GM21367 (cell line): Measurements from ENCODE around the gene LRRC25.

ENCODE experiments used
- ATAC-seq: cut with Tn5 transposase; IDR thresholded peaks from one replicate; pipeline ENCODE4 v1.9.1; 2021; ENCODE audit not compliant: unreplicated experiment

LRRC25 gene

DNA sequence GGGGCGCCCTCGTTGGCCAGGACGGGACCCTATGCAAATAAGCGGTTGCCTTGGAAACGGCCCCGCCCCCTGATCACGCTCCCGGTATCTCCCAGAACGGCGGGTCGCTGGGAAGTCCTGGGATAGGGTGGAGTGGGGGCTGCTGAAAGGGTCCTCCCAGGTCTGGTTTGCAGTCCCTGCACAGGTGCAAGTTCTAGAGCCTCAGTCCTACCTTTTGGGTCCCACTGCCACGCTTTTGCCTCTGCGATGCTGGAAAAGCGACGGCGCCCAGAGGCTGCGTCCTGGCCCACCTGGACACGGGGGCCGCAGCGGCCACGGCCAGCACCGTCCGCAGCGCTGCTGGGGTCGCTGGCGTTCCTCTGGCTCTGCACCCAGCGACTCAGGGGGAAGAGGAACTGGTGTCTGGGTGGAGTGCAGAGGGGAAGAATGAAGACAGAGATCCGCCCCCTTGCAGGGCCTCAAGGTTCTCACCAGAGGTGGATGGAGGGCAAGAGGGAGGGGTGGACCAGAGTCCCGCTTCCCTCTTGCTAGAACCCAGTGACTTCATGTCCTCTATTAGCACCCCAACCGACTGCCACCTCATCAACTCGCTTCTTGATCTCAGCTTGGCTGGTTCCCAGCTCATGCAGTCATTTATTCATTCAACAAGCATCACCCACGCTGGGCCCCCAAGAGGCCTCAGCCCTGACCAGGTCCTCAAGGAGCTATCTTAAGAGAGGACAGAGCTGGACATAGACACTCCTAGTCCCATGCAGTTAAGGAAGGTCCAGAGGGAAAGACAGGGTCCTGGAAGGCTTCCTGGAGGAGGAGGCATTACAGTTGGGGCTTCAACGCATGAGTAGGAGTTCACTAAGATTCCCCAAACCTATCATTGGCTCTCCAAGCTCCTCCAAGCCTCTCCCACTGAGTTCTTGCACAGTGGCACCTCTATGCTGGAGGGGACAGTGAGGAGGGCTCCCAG, at the start of gene LRRC25:
TSS of gene LRRC25 (minus strand) at position 381 of the 961 bp plus-strand sequence. CDS start 659 bp downstream, outside the sequence.
- no peak for ATAC-seq

DNA sequence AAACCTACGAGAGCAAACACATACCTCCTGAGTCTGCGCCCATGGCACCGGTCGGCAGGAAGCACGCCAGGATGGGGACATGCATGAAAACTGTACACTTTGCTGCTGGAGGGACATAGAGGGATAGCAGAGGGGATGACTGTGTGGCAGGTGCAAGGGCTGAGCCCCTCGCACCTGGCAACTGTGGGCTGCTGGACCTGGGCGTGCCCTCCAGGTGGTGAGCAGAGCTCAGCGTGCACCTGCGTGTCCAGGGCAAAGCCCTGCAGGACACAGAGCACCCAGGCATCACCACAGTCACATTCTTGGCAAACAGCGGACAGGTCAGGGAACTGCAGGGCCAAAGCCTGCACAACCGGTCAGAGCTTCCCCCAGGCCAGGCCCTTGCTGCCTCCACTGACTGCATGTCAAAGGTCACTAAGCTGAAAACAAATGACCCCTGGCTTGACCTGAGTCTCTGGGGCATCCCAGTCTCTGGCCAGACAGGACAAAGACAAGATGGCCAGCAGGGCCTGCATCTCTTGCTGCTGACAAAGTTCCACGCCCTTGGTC, 49.5 kb upstream of the LRRC25 start:
- ATAC-seq = no peak

DNA sequence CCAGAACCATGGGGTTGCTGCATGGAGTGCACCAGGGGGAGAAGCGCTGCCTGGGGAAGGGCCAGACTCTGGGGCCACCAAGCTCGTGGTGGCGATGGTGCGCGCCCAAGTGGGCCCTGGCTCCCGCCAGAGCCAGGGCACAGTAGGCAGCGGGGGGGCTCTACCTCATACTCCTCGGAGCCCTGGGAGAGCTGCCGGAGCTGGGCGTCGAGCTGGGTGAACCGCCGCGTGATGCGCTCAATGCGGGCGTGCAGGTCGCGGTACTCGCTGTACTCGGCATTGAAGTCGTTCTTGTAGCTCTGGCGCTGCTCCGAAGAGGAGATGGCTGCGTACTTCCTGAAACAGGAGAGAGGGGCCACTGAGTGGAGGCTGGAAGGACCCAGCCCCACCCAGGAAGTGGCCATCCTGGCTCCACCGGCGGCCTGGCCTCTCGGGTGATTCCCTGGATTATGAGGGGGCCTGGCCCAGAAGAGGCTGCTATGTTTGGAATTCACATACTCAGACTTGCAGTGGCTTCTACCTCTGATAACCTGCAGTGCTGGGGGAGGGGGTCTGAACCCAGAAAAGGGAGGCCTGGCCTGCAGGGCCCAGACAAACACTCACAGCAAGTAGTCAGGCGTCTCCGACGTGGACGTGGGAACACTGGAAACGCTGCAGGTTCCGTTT, 48.9 kb upstream of the LRRC25 start:
- no peak for ATAC-seq

DNA sequence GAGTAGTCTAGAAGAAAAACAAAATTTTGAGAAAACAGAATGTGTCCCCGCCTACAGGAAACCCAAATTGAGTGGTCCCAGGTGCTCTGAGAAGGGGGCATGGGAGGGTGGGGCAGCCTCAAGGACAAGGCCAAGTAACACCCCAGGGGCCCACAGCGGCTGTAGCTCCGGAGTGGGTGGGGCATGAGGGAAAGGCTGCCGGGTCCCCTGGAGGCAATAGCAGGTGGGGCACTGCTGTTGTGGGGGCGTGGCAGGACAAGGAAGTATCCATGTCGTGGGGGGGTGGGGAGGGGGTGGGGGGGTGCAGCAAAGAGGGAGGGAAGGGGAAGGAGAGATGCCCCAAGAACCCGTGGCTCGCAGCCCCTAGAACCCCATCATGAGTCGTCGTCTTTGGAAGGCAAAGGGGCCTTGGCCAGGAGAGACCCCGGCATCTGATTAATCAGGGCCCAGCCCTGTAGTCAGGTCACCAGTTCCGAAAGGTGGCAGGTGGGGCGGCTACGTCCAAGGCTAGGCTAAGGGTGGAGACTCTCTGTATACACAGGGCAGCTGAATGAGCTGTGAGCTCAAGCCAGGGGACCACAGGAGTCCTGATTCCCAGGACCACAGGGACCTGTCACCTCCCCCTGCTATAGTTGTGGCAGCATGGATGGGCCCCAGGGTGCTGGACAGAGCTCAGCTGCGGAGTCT, 48.0 kb upstream of the LRRC25 start:
- no peak for ATAC-seq

DNA sequence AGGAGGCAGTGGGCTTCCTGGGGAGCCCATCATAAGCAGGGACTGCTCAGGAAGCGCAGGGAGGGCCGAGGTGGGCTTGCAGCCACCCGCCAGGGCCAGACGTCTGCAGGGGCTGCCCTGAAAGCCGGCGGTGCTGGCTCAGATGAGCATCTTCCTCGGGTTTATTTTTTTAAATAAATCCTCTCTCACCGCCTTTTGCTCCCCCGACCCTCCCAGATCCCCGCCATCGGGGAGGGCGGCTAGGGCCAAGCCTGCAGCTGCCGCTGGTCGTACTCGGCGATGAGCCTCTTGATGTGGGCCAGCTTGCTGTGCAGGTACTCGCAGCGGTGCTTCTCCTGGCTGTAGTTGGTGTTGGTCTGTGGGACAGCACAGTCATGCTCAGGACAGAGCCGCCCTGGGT, 47.1 kb upstream of the LRRC25 start:
- no peak for ATAC-seq

DNA sequence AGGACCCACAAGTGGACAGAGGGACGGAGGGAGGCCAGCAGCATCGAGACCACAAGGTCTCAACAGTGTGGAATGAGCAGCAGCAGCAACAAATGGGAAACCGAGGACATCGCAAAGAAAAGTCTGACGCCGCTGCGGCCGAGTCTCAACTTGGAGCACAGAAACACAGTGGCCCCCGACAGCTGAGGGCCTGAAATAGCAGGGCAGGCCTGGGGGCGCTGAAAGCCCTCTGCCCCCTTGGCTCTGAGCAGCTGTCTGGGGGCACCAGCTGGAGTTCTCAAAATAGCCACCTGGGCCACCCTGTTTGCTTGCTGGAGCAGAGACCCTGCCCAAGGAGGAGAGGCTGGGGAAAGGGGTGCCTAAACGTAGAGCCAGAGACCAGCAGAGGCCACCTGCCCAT, 46.4 kb upstream of the LRRC25 start:
- ATAC-seq = no peak

DNA sequence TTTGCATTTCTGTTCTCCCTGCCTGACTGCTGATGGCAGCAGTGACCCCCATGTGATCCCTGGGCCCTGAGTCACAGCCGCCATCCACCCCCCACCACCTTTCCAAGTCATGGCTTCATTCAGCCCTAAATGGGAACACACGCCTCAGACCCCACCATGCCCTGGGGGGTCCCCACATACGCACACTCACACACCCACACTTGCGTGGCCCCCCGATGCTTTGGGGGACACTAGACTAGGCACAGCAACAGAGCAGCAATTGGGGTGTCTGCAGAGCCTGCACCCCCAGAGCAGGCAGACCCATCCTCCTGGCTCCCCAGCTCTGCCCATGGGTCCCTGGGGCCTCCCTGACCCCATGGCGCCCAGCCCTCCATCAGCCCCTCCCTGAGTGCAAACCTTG, 46.0 kb upstream of the LRRC25 start:
- no peak for ATAC-seq

DNA sequence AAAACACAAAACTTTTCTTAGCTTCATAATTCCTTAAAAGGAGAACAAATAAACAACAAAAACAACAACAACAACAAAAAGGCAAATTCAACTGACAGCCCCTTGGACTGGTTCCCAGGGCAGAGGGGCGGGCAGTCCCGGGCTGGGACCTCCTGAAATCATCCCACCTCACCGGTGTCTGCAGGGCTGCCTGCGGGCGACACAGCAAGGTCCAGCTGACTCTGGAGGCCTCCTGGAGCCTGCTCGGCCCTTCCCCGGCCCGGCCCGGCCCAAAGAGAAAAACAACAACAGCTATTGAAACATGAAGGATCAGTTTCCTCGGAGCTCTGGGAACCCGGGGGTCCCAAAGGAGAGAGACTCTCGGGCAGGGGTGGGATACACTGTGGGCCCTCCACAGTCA, 45.5 kb upstream of the LRRC25 start:
- ATAC-seq = no peak

DNA sequence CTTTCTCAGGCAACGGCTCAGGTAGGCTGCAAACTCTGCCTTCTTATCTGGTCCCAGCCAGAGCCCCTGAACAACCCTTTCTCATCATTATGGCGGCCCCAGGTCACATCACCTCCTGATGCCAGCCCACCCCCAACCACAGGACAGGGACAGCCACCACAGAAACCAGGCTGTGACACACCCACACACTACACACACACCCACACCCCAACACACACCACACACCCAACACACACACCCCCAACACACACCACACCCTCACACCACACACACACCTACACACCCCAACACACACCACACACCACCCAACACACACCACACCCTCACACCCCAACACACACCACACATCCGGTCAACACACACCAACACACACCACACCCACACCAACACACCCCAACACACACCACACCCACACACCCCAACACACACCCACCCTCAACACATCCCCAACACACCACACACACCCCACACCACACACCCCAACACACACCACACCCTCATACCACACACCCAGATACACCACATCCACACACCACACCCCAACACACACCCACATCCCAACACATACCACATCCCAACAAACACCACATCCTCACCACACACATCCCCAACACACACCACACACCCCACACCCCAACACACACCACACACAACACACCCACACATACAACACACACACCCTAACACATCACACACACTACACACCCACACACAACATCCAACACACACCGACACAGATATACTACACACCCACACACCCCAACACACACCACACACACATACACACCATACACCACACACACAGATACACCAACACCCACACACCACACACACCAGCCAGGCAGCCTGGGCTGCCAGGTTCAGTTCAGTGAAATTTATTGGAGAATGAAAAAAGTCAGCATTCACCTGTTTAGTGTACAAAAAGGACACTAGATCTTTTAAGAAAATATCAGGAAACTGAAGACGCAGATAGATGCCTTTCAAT, 44.7 kb upstream of the LRRC25 start:
- no peak for ATAC-seq

DNA sequence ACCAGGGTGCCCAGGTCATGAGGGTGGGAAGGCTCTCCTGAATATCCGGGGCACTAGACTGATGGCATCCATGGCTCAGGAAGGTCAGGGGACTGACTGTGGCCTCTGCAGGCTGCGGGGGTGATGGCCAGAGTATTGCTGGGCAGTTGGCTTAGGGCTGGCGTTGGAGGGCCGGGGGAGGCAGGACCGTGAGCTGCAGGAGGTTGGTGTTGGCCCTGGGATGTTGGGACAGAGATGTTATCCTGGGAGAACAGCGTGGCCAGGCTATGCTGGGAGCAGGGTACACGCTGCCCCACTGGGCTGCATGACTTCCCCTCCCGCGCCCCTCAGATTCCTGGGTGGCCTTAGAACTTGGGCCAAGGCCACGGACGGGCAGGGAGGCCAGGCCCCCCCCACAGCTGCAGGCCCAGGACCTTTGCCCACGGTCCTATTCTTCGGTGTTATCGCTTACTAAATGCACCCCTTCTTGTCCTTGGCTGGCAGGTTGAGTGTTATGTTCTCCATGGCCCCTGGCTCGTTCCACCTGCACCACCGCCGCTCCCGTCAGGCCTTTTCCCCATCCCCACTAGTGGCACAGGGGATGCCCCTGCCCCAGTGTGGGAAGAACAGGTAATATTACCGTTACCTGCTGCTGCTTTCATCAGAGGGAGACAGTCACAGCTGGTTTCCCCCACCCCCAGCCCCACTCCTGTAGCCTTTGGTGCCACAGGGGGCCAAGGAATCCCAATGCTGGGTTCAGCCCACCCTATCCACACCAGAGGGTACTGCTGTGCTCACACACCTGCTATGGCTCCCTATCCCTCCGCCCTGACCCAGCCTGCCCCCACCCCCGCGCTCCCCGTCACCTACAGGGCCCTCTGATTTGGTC, 43.7 kb upstream of the LRRC25 start:
- no peak for ATAC-seq

DNA sequence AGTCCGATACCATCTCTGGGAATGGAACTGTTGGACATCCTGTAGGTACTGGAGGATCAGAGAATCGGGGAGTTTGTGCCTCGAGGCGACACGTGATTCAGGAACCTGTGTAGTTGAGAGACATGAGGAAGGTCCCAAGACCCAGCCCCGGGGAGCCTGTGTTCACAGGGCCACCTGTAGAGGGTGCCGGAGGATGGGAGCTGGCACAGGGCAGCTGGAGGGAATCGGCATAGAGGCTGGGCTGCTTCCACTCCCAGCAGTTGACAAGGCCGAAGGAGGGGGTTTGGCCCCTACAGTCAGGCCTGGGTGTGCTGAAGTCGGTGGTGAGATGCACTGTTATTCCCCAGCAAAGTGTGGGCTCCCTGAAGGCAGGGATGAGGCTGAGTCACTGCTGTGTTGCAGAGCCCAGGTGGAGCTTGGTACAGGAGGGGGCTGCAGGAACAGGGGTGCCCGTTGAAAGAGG, 43.0 kb upstream of the LRRC25 start:
- ATAC-seq = no peak

DNA sequence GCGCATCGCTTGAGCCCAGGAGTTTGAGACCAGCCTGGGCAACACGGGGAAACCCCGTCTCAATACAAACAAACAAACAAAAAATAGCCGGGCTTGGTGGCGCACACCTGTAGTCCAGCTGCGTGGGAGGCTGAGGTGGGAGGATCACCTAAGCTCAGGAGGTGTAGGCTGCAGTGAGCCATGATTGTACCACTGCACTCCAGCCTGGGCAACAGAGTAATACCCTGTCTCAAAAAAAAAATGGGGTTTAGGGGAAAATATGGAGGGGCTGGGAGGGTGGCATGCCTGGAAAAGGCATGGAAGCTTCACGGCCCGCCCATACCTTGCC, 42.5 kb upstream of the LRRC25 start:
- ATAC-seq = no peak

DNA sequence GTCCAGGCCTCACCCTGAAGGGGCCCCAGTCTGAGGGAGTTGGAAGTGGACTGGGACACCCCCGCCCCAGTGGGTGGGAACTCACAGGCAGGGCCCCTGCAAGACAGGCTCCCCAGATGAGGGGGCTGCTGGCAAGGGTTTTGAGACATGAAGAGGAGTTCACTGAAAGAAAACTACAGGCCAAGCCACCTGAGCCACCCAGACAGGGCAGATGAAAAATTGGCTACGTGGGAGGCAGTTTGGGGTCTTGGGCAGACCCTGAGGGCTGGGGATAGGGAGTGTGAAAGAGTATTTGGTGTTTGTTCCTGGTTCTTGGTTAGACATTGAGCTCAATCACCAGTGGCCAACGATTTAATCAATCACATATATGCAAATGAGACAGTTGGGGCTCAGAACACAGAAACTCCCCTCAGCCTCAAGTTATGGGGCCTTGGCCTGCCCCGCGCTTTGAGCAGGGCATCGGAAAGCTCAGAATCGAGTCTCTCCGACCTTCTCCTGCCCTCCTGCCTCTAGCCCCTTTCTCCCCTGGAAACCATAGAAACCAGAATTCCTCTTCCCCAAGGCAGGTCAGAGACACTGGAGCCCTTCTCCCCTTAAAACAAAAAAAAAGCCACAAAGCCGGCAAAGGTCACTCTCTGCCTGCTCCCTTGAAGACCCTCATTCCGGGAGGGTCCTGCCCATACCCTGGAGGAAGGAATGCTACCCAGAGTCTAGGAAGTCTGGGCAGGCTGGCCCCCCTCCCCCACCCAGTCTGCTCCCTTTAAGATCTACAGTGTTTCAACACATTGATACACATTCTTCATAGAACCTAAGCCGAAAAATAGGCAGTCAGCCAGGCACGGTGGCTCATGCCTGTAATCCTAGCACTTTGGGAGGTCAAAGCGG, 41.8 kb upstream of the LRRC25 start:
- ATAC-seq = no peak

DNA sequence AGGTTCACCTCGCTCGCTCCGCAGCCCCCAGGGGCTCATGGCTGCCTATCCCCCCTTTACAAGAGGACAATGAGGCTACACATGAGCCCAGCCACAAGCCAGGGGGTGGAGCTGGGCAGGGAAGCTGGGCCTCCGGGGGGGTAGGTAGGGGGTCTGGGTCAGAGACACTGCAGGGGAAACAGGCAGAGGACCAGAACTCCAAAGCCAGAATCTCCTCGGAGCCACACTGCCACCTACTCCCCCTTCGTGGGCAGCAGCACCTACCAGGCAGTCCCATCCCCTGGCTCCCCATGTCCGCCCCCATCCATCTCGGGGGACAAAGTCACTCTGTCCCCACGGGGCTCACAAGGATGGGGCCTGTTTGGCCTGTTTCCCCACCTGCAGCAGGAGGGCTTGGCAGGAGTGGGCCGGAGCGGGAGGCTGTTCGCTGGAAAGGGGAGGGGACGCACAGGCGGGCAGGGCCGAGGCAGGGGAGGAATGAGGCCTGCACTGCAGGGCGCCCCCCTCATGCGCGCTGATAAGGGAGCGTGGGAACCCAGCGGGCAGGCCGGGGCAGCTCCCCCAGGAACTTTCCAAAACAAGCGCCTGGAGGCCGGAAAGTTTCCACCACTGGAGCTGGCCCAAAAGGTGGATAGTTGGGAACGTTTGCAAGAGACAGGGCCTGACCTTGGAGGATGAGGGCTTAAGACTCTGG, 41.1 kb upstream of the LRRC25 start:
- ATAC-seq = no peak

DNA sequence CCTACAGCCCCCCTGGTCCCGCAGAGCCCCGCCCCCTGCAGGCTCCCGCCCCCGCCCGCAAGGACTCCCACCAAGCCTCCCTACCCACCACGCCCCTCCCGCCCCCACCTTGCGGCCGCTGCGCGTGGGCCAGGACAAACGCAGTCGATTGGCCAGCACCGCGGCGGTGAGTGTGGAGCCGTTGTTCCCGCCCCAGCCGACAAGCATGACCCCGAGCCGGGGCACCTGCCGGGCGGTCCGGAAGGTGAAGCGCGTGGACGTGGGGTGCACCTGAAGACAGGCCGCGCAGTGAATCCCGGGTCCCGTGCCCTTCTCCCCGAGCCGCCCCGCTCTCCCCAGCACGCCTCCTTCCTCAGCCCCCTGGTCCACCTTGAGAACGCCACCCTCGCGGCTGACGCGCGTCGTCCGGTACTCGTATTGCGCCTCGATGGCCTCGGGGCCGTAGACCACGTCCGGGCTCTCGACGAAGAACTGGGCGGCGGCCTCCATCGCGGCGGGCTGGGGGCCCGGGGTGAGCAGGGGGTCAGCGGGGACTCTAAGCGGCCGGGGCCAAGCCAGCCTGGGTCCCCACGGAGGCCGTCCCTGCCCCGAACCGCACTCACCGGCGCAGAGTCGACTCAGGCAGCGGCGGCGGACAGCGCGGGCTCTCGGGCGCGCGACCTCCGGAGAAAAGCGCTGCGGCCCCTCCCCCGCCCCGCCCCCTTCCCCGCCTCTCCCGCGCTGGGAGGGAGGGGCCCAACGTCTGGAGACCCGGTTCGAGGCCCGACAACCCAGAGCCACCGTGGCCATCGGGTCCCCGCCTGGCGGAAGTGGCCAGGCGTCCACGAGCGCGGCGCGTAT, 40.3 kb upstream of the LRRC25 start, which contains the start of gene ISYNA1:
TSS of gene ISYNA1 (minus strand) at position 643 of the 840 bp plus-strand sequence. CDS start at position 489, 154 bp downstream.
- no peak for ATAC-seq

DNA sequence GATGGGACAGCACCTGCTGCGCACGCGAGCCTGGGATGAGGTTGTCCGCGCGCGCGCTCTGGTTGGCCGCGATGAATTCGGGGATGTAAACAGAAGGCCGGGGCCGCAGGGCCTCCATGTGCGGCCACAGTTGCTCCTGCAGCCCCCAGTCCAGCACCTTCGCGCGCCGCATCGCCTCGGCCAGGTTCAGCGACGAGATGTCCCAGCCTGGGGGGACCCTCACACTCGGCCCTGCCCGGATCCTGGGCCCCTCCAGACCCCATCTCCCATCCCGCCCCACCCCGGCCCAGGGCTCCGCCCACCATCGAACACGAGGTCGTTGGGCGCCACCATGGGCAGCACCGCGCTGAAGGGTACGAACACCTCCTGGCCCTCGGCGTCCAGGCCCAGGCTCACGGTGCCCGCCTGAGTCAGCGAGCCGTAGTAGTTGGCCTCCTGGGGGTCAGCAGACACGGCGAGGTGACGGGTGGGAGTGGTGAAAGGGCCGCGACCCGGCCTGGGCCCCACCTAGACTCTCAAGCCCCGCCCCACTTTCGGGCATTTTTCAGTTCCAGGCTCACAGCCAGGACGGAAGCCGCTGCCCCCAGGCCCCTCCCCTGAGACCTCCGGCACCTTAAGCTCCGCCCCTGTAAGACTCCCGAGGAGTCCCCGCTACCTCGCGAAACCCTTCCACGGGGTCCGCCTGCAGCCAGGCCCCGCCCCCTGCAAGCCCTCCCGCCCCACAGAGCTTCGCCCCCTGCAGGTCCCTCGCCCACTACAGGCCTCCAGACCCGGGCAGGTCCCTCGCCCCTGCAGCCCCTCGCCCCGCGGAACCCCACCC, 39.5 kb upstream of the LRRC25 start:
- no peak for ATAC-seq
